Adrenal gland (tissue), 5 donors: ENCODE measurements around the gene RAD51B.

Experiments used
- CTCF ChIP-seq, 6 experiments: fragments of 450-650 bp in 4 of 6; fragments of 200-600 bp in 2 of 6; sonication (generic) in 1 of 6; IDR thresholded peaks; 1 replicate in 5 of 6; 2 replicates in 1 of 6; pipeline versions ENCODE4 v1.5.1 to v1.8.0; 2016 to 2021; ENCODE audit warnings: antibody characterized with exemption in 6 of 6, mild to moderate bottlenecking in 2 of 6, moderate library complexity in 1 of 6
- POLR2A ChIP-seq, 2 donors: fragments of 450-650 bp; IDR thresholded peaks; one replicate each; pipeline ENCODE4 v1.6.1; 2017; ENCODE audit warnings: antibody characterized with exemption in 2 of 2, mild to moderate bottlenecking in 2 of 2, moderate library complexity in 1 of 2
- donor health status: DM: no; HTN: no; CAD: no.

GRCh38 chr14:67816326-67817002 lies 3.1 kb upstream of the RAD51B start, which contains the start of gene ZFYVE26:
- TF ChIP-seq CTCF (IDR thresholded peaks at IDR 0.05) (no peak), POLR2A (IDR thresholded peaks at IDR 0.05) (peak in 1 of 2 donors; percentile 80)
